PC-3 (cell line): ENCODE measurements around the gene PLXNA2.

ENCODE experiments used
- EZH2phosphoT487 ChIP-seq: fragments of 300-600 bp; sonication (generic); IDR thresholded peaks from 2 replicates; pipeline ENCODE4 v1.6.1; 2018; ENCODE audit warnings: mild to moderate bottlenecking, antibody characterized with exemption, low read length, borderline replicate concordance
- TF ChIP-seq, protein P1 (sequence below): fragments of 300-600 bp; sonication (generic); conservative IDR thresholded peaks from 2 replicates; pipeline ENCODE4 v1.5.1; 2017; ENCODE audit warnings: antibody characterized with exemption, low read depth, mild to moderate bottlenecking, low read length

- no peak for TF ChIP-seq EZH2phosphoT487
- TF ChIP-seq, protein P1, sequence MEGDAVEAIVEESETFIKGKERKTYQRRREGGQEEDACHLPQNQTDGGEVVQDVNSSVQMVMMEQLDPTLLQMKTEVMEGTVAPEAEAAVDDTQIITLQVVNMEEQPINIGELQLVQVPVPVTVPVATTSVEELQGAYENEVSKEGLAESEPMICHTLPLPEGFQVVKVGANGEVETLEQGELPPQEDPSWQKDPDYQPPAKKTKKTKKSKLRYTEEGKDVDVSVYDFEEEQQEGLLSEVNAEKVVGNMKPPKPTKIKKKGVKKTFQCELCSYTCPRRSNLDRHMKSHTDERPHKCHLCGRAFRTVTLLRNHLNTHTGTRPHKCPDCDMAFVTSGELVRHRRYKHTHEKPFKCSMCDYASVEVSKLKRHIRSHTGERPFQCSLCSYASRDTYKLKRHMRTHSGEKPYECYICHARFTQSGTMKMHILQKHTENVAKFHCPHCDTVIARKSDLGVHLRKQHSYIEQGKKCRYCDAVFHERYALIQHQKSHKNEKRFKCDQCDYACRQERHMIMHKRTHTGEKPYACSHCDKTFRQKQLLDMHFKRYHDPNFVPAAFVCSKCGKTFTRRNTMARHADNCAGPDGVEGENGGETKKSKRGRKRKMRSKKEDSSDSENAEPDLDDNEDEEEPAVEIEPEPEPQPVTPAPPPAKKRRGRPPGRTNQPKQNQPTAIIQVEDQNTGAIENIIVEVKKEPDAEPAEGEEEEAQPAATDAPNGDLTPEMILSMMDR = no peak
These were observed 87.9 kb downstream of the PLXNA2 start for GRCh38 chr1:208156310-208156709.
